D721Med (cell line): ENCODE results near the gene KRIT1.

ENCODE experiments used
- DNase-seq: peaks from one replicate; pipeline ENCODE4 v3.0.0; 2011; ENCODE audit warnings: low spot score; ENCODE audit not compliant: insufficient read length
- FAIRE-seq: peaks from 2 replicates; lab custom pipeline; 2011; peaks lifted over from hg19 to GRCh38; lab: Jason Lieb, UNC
- TF ChIP-seq, protein P1 (sequence below): IDR thresholded peaks from 2 replicates; pipeline ENCODE4 v1.5.1; 2012; ENCODE audit warnings: mild to moderate bottlenecking, control low read depth; ENCODE audit not compliant: insufficient read depth; ENCODE audit errors: missing control alignments

The KRIT1 gene

DNA sequence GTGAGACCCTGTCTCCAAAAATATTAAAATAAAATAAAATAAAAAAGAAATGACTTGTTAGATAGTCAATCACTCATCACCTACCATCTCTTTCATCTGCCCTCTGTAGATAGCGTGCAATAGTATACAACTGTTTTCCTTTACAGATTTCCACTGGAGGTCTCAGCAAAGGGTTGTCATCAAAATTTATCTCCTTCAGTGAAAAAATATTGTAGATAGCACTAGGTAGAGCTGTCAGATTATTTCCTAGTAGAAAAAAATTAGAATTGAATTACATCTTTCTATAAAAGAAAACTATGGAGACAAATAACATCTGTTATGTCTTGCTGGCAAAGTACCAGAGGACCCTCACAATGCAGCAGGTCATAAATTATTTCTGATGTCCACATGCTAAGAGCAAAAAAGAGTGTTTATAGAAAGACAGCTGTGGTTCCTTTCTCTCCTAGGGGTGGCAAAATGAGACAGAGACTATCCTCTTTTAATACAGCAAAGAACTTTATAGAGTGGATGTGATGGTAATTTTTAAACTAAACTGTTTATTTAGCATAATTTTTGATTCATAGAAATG lies 95.2 kb downstream of the KRIT1 start:
- DNase-seq = no peak
- TF ChIP-seq, protein P1, sequence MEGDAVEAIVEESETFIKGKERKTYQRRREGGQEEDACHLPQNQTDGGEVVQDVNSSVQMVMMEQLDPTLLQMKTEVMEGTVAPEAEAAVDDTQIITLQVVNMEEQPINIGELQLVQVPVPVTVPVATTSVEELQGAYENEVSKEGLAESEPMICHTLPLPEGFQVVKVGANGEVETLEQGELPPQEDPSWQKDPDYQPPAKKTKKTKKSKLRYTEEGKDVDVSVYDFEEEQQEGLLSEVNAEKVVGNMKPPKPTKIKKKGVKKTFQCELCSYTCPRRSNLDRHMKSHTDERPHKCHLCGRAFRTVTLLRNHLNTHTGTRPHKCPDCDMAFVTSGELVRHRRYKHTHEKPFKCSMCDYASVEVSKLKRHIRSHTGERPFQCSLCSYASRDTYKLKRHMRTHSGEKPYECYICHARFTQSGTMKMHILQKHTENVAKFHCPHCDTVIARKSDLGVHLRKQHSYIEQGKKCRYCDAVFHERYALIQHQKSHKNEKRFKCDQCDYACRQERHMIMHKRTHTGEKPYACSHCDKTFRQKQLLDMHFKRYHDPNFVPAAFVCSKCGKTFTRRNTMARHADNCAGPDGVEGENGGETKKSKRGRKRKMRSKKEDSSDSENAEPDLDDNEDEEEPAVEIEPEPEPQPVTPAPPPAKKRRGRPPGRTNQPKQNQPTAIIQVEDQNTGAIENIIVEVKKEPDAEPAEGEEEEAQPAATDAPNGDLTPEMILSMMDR = no peak
- peak; percentile 53 for FAIRE-seq

DNA sequence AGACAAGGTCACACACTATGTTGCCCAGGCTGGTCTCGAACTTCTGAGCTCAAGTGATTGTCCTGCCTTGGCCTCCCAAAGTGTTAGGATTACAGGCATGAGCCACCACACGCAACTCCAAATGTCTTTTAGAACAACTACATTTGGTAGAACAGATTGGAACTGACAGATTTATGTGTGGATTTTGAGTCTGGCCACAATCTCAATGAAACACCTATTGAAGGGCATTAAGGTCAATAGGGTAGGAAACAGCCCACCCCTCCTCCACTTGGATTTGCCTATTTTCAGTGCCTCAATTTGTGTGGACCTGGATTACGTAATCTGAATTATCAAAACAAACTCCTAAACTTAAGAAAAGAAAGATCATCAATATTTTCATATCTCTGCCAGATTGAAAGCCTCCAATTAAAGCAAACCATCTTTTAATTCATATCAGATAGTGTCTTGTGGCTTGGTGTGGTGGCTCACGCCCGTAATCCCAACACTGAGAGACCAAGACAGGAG lies 95.9 kb downstream of the KRIT1 start:
- DNase-seq (no peak), FAIRE-seq (no peak)
- TF ChIP-seq, protein P1 = no peak
